ENCODE data around the gene GCH1. TPM values are rescaled to one million over a fixed set of nuclear protein-coding genes. Genes with fewer than 3 reads are reported as not detected.

GCH1 gene
- total RNA-seq, 1 donor from 2014 or later = 1.7 TPM

DNA sequence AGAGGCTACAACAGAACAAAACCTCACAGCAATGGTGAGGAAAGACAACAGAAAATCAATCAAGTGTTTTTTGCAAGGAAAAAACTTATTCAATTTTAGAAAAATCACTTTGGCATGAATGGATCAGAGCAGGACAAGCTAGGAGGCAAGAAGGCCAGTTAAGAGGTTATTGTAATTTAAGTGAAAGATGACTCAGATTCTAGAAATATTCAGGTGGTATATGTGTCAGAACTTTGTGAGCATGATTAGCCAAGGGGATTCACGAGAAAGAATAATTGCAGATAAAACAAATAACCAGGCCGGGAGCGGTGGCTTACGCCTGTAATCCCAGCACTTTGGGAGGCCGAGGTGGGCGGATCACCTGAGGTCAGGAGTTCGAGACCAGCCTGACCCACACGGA is 12.7 kb downstream of the GCH1 start:
- intact Hi-C loops (cut with micrococcal nuclease) = no loop called here
- no peak for DNase-seq
- Histone ChIP-seq H3K36me3 (no peaks in the 10 kb centered on the region), H3K4me1 (no peaks in the 10 kb centered on the region), H3K9me3 (replicated peaks) (no peaks in the 10 kb centered on the region), H3K27ac (replicated peaks) (no peak overlapping the region), H3K27me3 (ENCODE audit: low read depth) (no peaks in the 10 kb centered on the region), H3K4me3 (no peak overlapping the region)
- TF ChIP-seq, protein P1, sequence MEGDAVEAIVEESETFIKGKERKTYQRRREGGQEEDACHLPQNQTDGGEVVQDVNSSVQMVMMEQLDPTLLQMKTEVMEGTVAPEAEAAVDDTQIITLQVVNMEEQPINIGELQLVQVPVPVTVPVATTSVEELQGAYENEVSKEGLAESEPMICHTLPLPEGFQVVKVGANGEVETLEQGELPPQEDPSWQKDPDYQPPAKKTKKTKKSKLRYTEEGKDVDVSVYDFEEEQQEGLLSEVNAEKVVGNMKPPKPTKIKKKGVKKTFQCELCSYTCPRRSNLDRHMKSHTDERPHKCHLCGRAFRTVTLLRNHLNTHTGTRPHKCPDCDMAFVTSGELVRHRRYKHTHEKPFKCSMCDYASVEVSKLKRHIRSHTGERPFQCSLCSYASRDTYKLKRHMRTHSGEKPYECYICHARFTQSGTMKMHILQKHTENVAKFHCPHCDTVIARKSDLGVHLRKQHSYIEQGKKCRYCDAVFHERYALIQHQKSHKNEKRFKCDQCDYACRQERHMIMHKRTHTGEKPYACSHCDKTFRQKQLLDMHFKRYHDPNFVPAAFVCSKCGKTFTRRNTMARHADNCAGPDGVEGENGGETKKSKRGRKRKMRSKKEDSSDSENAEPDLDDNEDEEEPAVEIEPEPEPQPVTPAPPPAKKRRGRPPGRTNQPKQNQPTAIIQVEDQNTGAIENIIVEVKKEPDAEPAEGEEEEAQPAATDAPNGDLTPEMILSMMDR (IDR thresholded peaks at IDR 0.05; ENCODE audit: borderline replicate concordance) = no peak

DNA sequence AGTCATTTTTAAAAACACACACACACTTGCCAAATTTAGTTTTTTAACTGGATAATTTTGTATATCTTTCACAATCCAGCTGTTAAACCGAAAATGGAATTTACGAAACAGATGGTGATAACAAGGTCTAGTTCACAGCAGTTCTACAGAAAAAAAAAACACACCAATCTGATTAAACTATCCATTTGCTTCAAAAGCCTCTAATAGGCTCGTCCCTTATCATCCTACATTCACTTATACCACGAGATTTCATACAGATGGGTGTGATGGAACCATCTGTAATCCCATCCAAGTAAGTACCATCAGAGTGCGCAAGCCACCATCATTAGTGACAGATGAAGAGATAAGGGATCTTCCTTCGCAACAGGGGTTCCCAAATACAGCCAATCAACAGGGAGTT is 20.1 kb downstream of the GCH1 start:
- H3K4me1 ChIP-seq = peaks cover 18% of the 10 kb centered on the region
- H3K27me3 ChIP-seq (ENCODE audit: low read depth) = no peaks in the 10 kb centered on the region
- TF ChIP-seq, protein P1 (IDR thresholded peaks at IDR 0.05; ENCODE audit: borderline replicate concordance) = no peak
- no peaks in the 10 kb centered on the region for H3K36me3 ChIP-seq
- intact Hi-C loops (cut with micrococcal nuclease) = no loop called here
- no peak for DNase-seq
- H3K27ac ChIP-seq (replicated peaks) = peak overlapping the region; percentile 77
- no peaks in the 10 kb centered on the region for H3K9me3 ChIP-seq (replicated peaks)
- H3K4me3 ChIP-seq = peak overlapping the region; percentile 62

GRCh38 chr14:54881761-54882401 is 20.7 kb downstream of the GCH1 start:
- Histone ChIP-seq H3K36me3 (no peaks in the 10 kb centered on the region), H3K9me3 (replicated peaks) (no peaks in the 10 kb centered on the region), H3K27me3 (ENCODE audit: low read depth) (no peaks in the 10 kb centered on the region), H3K27ac (replicated peaks) (peak overlapping the region; percentile 77), H3K4me3 (peak overlapping the region; percentile 62), H3K4me1 (peaks cover 18% of the 10 kb centered on the region)
- intact Hi-C loops (cut with micrococcal nuclease) = no loop called here
- TF ChIP-seq, protein P1 (IDR thresholded peaks at IDR 0.05; ENCODE audit: borderline replicate concordance) = no peak
- no peak for DNase-seq

DNA sequence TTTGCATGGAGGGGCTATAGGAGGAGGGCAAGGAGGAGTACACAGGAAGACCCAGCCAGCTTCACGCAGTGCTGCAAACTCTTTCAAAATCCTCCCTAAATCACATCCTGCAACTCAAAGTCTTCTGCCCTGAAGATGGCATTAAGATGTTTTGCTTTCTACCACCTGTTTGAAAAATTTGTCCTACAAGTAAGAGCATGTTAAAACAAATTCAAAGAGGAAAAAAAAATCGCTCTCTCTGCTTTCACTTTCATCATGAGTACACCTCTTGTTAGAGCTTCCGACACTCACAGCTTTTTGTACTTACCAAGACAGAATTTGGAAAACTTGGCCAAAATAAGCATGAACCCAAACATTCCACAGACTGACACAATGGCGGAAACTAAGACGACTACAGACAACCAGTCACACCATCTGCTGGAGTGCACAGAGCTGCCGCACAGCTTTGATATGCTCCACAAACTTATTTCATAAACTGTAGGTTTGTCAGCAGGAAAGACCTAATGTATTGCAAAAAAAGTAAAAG is 21.3 kb downstream of the GCH1 start:
- Histone ChIP-seq H3K9me3 (replicated peaks) (no peaks in the 10 kb centered on the region), H3K4me1 (peaks cover 18% of the 10 kb centered on the region), H3K27me3 (ENCODE audit: low read depth) (no peaks in the 10 kb centered on the region), H3K4me3 (peak overlapping the region; percentile 62), H3K36me3 (no peaks in the 10 kb centered on the region), H3K27ac (replicated peaks) (peak overlapping the region; percentile 77)
- TF ChIP-seq, protein P1 (IDR thresholded peaks at IDR 0.05; ENCODE audit: borderline replicate concordance) = no peak
- intact Hi-C loops (cut with micrococcal nuclease) = no loop called here
- DNase-seq = no peak

GRCh38 chr14:54877703-54878021 is 25.0 kb downstream of the GCH1 start:
- Histone ChIP-seq H3K4me3 (no peak overlapping the region), H3K9me3 (replicated peaks) (peaks cover 13% of the 10 kb centered on the region), H3K27ac (replicated peaks) (no peak overlapping the region), H3K36me3 (no peaks in the 10 kb centered on the region), H3K27me3 (ENCODE audit: low read depth) (no peaks in the 10 kb centered on the region), H3K4me1 (peaks cover 18% of the 10 kb centered on the region)
- DNase-seq = no peak
- intact Hi-C loops (cut with micrococcal nuclease) = no loop called here
- TF ChIP-seq, protein P1 (IDR thresholded peaks at IDR 0.05; ENCODE audit: borderline replicate concordance) = no peak

Data from left ventricle myocardium inferior (tissue), 1 donor.